ENCODE results near the gene TMEM178B. TPM values are rescaled to one million over a fixed set of nuclear protein-coding genes. Genes with fewer than 3 reads are reported as not detected.

The TMEM178B gene
- polyA plus RNA-seq, 1 donor from 2014 or later: 40.7 TPM

- no peaks in the 10 kb centered on the region for H3K9me3 ChIP-seq (ENCODE audit: low read length)
- no peaks in the 10 kb centered on the region for H3K36me3 ChIP-seq (ENCODE audit: insufficient read depth, low read length)
- H3K4me3 ChIP-seq (ENCODE audit: low read length): no peak overlapping the region
- no peak overlapping the region for H3K4me2 ChIP-seq (ENCODE audit: low read length)
- peak overlapping the region; percentile 8 for H3K27ac ChIP-seq (ENCODE audit: low read length)
- no peaks in the 10 kb centered on the region for H3K27me3 ChIP-seq (ENCODE audit: insufficient read depth, low read depth, low read length)
- no peaks in the 10 kb centered on the region for H3F3A ChIP-seq (ENCODE audit: insufficient read depth, low read length, poor library complexity, severe bottlenecking)
- no peak overlapping the region for H3K9ac ChIP-seq (ENCODE audit: low read length)
- H4K20me1 ChIP-seq (ENCODE audit: insufficient read depth): no peaks in the 10 kb centered on the region
- no peaks in the 10 kb centered on the region for H3K9me2 ChIP-seq (ENCODE audit: insufficient read depth, low read length)
- TF ChIP-seq MXI1 (conservative IDR thresholded peaks at IDR 0.05; ENCODE audit: poor library complexity, severe bottlenecking): no peak
- no peak for TF ChIP-seq RAD21 (conservative IDR thresholded peaks at IDR 0.05)
- TF ChIP-seq REST (IDR thresholded peaks at IDR 0.05; ENCODE audit: borderline replicate concordance): no peak
- no peak for TF ChIP-seq TAF1 (IDR thresholded peaks at IDR 0.05; ENCODE audit: low read depth)
- no peak for TF ChIP-seq POLR2AphosphoS5 (IDR thresholded peaks at IDR 0.05)
- no peak for TF ChIP-seq CTCF (IDR thresholded peaks at IDR 0.05; ENCODE audit: poor library complexity, severe bottlenecking)
- no peak for TF ChIP-seq SMC3 (conservative IDR thresholded peaks at IDR 0.05; ENCODE audit: poor library complexity)
- no peak for TF ChIP-seq EP300 (conservative IDR thresholded peaks at IDR 0.05; ENCODE audit: poor library complexity, severe bottlenecking)
- no peak for TF ChIP-seq EZH2 (IDR thresholded peaks at IDR 0.05; ENCODE audit: borderline replicate concordance, insufficient read depth, low read length, poor library complexity, severe bottlenecking)
- H3K79me2 ChIP-seq (replicated peaks; ENCODE audit: insufficient read depth, low read length): peaks cover 20% of the 10 kb centered on the region
- H2AFZ ChIP-seq (ENCODE audit: low read depth, low read length): no peak overlapping the region
Measured at GRCh38 chr7:141361960-141362359, 288.1 kb downstream of the TMEM178B start.

- Histone ChIP-seq H3K27me3 (ENCODE audit: insufficient read depth, low read depth, low read length) (no peaks in the 10 kb centered on the region), H3K36me3 (ENCODE audit: insufficient read depth, low read length) (no peaks in the 10 kb centered on the region), H3K9me3 (ENCODE audit: low read length) (no peaks in the 10 kb centered on the region), H3K9ac (ENCODE audit: low read length) (no peak overlapping the region), H3K79me2 (replicated peaks; ENCODE audit: insufficient read depth, low read length) (peaks cover 20% of the 10 kb centered on the region), H4K20me1 (ENCODE audit: insufficient read depth) (no peaks in the 10 kb centered on the region), H3F3A (ENCODE audit: insufficient read depth, low read length, poor library complexity, severe bottlenecking) (no peaks in the 10 kb centered on the region), H2AFZ (ENCODE audit: low read depth, low read length) (no peak overlapping the region), H3K4me2 (ENCODE audit: low read length) (no peak overlapping the region), H3K4me3 (ENCODE audit: low read length) (no peak overlapping the region), H3K27ac (ENCODE audit: low read length) (no peak overlapping the region), H3K9me2 (ENCODE audit: insufficient read depth, low read length) (no peaks in the 10 kb centered on the region)
- TF ChIP-seq TAF1 (IDR thresholded peaks at IDR 0.05; ENCODE audit: low read depth) (no peak), POLR2AphosphoS5 (IDR thresholded peaks at IDR 0.05) (no peak), CTCF (IDR thresholded peaks at IDR 0.05; ENCODE audit: poor library complexity, severe bottlenecking) (no peak), REST (IDR thresholded peaks at IDR 0.05; ENCODE audit: borderline replicate concordance) (no peak), RAD21 (conservative IDR thresholded peaks at IDR 0.05) (no peak), MXI1 (conservative IDR thresholded peaks at IDR 0.05; ENCODE audit: poor library complexity, severe bottlenecking) (no peak), EP300 (conservative IDR thresholded peaks at IDR 0.05; ENCODE audit: poor library complexity, severe bottlenecking) (no peak), EZH2 (IDR thresholded peaks at IDR 0.05; ENCODE audit: borderline replicate concordance, insufficient read depth, low read length, poor library complexity, severe bottlenecking) (no peak), SMC3 (conservative IDR thresholded peaks at IDR 0.05; ENCODE audit: poor library complexity) (no peak)
Measured at GRCh38 chr7:141362580-141363435, 288.9 kb downstream of the TMEM178B start.

Measured in neural cell (in vitro differentiated cells).